Erythroblast (primary cell): ENCODE data around the gene NXN.
"Not testable (repeated sequence)": the region's sequence is repeated elsewhere in the genome, so short reads cannot be mapped to it uniquely, and the experiment has no call there.

Experiments
- DNase-seq, 2 experiments: peaks; one replicate each; lab custom pipeline; 2025; lab: John Stamatoyannopoulos, UW
- GATA1 ChIP-seq: IDR thresholded peaks from 2 replicates; pipeline ENCODE4 v1.6.1; 2011; ENCODE audit warnings: low read depth, mild to moderate bottlenecking, control low read depth, low read length, moderate library complexity
- POLR2A ChIP-seq: IDR thresholded peaks from 2 replicates; pipeline ENCODE4 v1.6.1; 2011; ENCODE audit warnings: mild to moderate bottlenecking, low read length

The NXN gene

GRCh38 chr17:798246-798645, 181.3 kb downstream of the NXN start:
- TF ChIP-seq POLR2A = no peak
- TF ChIP-seq GATA1 = no peak
- DNase-seq = no peak

DNA sequence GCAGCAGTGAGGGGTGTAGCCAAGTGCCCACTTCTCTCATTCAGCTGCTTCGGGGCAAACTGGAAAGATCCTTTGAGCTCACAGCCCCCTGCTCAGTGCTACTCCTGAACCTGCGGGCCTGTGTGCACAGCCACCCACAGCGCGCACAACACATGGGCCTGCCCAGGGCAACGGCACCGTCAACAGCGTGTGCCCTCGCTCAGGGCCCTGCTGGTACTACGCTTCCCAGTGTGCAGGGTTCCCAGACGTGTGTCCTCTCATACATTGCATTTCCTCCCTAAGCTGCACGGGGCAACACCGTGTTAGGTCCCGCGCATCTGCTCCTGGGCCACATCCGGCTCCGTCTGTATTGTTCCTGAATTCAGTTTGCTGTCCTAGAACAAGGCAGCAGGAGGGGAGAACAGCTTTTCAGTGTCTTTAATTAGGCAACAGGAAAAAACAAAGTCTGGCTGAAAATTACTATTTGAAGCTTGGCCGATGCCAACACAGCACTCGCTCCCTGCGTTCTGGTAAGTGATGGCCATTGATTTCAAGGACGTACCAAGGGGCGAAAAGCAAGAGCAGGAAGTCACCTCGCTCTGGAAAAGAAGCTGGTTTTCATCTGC, 182.2 kb downstream of the NXN start:
- no peak for DNase-seq
- TF ChIP-seq POLR2A (no peak), GATA1 (no peak)

DNA sequence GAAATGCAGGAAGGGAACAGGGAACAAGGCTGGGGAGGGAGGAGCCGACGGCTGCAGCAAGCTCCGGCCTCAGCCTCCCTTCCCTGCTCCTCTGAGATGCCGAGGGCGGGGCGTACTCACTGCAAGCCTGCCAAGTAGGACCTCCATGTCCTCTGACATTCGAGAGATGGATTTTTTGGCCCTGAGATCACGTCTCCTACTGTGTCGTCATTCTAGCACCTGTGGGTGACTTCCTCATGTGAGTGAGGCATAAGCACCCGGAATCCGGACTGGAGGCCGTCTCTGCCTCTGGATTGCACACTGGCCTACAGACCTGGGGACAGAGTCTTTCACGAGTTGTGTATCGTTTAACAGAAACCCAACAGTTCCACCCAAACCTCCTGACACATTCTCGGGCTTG, 183.0 kb downstream of the NXN start:
- TF ChIP-seq POLR2A (no peak), GATA1 (no peak)
- no peak for DNase-seq

GRCh38 chr17:795721-796120, 183.9 kb downstream of the NXN start:
- no peak for TF ChIP-seq GATA1
- DNase-seq = no peak

GRCh38 chr17:795276-795675, 184.3 kb downstream of the NXN start:
- no peak for DNase-seq

DNA sequence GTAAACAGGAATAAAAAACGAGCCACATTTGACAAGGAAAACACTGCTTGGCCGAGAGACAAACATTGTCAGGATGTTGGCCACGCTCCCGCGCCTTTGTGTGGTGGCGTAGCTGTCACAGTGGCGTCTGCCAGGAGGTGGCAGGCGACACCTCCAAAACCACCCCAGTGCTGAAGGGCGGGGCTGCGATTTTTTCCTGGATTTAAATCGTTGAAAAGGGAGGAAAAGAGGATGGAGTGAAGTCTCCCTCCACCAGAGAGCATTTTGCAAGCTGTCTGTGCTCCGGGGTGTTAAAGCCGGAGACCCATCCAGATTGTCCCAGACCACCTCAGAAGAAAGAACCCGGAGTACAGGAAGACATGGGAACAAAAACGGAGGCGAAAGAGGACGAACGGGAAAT, 184.7 kb downstream of the NXN start:
- peak; percentile 57 to 62 for DNase-seq
- TF ChIP-seq POLR2A (no peak), GATA1 (no peak)

More at GRCh38 chr17:795276-795675, 184.3 kb downstream of the NXN start:
- TF ChIP-seq GATA1 (no peak), POLR2A (no peak)

DNA sequence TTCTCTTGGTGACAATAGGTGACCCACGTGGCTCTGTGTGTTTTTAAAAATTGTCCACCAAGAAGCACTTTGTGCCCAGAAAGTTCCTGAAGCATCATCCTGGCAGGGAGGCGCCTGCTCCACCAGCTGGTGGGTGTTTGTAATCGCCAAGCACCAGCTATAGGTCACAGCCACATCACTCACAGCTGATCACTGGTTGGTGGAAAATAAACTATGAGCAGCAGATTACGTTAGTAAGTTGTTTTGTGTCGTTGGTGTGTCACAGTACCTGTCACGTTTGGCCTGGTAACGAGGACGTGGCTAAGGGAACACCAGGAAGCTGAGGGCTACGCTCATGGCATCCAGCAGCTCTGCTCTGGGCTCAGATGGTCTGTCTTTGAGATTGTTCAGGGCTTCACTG, 187.3 kb downstream of the NXN start:
- TF ChIP-seq GATA1 (no peak), POLR2A (no peak)
- DNase-seq = no peak

DNA sequence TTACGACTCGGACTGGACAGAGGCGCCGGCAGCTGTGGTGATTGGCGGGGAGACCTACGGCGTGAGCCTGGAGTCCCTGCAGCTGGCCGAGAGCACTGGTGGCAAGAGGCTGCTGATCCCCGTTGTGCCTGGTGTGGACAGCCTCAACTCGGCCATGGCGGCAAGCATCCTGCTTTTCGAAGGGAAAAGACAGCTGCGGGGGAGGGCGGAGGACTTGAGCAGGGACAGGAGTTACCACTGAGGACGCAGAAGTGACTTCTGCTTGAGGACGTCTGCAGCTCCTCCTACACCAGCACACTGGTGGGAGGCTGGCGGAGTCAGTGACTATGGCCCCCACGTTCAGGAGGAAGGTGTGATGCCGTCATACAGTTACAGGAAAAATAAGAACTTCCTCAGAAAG, 187.7 kb downstream of the NXN start:
- DNase-seq = no peak
- no peak for TF ChIP-seq POLR2A
- no peak for TF ChIP-seq GATA1

GRCh38 chr17:790874-791247, 188.7 kb downstream of the NXN start:
- DNase-seq = peak in 1 of 2 experiments; percentile 13

DNA sequence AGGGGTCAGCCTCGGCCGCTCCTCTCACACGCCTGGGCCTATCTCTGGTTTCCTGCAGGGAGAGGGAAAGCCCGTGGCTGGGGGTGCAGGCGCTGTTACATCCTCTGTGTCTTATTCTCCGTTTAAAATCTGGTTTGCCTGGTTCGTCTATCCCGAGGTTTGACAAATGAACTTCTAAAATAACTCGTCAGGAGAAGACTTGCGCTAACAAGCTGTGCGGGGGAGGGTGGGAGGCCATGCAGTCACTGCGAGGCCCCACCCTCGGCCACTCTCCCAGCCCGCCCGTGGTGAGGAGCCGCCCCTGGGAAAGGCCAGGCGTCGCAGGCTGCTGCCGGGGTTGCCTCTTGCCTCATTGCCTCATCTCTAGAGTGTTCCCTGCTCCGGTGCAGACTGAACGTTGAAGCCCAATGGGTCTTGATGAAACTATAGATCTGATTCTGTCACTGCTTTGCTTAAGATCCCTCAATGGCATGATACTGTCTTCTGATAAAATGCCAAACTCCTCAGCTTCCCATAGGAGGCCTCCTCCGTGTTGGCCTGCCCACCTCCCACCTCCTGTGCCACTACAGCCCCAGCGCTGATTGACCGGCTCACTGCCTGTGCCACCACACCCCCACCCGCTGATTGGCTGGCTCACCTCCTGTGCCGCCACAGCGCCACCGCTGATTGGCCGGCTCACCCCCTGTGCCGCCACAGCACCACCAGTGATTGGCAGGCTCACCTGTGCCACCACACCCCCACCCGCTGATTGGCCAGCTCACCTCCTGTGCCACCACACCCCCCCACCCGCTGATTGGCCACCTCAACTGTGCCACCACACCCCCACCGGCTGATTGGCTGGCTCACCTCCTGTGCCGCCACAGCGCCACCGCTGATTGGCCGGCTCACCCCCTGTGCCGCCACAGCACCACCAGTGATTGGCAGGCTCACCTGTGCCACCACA, 189.4 kb downstream of the NXN start:
- not testable (repeated sequence) for DNase-seq

DNA sequence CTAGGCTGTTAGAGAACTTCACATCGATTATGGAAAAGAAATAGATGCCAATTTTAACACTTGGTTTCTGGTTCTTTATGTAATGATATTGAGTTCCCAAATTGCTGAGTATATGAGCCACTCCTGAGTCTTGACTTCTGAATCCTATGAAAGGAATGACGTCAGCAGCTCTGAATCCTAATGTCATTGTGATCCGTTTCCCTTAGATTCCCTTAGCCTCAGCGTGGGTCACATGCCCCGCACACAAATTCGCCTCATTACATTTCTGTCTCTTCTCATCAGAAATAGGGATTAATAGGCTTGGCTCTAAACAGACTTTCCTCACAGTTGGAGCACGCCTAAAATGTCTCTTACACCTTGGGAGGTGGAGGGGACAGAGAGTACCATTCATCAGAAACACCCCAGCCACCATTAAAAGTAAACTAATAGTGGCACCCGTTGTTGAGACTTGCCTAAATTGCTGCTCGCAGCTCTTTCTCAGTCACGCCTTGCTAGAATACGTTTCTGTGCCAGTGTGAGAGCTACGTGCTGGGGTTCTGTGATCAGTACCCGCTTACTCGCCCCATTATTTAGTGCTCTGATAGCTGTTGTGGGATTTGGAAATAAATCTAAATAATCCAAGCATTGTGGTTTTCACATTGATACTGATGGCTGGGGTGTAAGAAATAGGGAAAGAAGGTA, 190.3 kb downstream of the NXN start:
- TF ChIP-seq POLR2A = no peak
- no peak for TF ChIP-seq GATA1
- no peak for DNase-seq

DNA sequence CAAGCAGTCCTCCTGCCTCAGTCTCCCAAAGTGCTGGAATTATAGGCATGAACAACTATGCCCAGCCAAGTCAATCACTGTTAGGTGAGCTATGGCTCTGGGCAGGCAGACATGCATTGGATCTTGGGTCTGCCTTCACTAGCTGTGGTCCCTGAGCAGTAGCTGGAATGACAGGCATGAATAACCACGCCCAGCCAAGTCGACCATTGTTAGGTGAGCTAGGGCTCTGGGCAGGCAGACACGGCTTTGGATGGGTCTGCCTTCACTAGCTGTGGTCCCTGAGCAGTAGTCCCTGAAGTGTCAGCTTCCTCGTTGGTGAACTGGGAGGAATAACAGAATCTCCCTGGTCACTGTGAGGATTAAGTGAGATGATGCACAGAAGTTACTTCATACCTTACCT, 191.0 kb downstream of the NXN start:
- DNase-seq = no peak
- no peak for TF ChIP-seq POLR2A

- TF ChIP-seq POLR2A = no peak
- TF ChIP-seq GATA1 = no peak
Observed at GRCh38 chr17:787641-788221, 191.8 kb downstream of the NXN start.

GRCh38 chr17:785901-786300, 193.7 kb downstream of the NXN start:
- DNase-seq = not testable (repeated sequence)

More at GRCh38 chr17:787641-788221, 191.8 kb downstream of the NXN start:
- DNase-seq = no peak
